ENCODE measurements around the gene FOXN3.
"Not testable (repeated sequence)": the region's sequence is repeated elsewhere in the genome, so short reads cannot be mapped to it uniquely, and the experiment has no call there.

FOXN3 gene

DNA sequence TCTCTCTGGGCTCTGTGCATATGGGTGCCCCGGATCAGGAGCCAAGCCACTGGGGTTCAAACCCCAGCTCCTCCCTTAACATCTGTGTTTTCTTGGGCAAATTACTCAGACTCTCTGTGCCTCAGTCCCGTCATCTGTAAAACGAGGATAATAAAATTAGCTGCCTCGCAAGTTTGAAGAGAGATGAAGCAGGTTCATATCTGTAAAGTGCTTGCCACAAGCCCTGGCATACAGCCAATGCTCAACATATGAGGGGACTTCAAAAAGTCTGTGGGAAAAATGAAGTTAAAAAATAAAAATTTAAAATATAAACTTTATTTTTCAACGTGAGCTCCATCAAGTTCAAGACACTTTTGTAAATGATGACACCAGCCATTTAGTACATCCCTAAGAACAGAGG is 276.7 kb downstream of the FOXN3 start:
- no peak for DNase-seq (ENCODE audit: low read depth in 1 of 2, low spot score in 1 of 2)

DNA sequence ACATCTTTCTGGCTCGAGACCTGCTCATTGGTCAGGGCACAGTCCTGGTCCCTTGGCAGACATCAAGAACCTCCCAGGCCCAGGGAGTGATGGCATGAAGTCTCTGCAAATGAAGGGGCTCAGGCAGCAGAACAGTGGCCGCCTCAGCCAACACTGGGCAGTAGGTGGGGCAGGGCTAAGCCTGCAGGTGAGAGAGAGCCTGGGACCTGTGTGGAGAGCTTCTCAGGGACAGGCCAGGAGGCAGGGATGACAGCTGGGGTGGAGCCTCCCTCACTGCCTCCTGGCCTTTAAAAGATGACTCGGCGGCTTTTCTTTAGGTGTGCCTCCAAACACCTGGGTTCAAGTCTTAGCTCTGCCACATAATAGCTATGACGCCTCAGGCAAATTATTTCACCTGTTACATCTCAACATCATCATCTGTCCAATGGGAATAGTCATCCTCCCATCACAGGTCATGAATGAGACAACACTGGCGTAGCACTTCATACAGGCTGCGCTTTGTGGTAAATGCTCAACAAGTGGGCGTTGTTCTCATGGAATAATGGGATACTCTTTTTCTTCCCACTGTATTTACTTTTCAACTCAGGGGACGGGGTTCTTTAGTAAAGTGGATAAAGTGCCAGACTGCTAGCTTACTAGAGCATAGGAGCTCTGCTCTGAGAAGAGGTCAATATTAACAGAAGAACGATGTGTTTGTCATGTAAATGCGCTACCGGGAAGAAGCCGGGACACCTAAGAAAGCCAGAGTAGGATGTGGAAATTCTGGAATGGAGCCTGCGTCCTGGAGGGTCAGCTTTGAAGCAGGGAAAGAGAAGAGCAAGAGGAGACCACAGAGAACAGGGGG is 277.4 kb downstream of the FOXN3 start:
- no peak for DNase-seq (ENCODE audit: low read depth in 1 of 2, low spot score in 1 of 2)

DNA sequence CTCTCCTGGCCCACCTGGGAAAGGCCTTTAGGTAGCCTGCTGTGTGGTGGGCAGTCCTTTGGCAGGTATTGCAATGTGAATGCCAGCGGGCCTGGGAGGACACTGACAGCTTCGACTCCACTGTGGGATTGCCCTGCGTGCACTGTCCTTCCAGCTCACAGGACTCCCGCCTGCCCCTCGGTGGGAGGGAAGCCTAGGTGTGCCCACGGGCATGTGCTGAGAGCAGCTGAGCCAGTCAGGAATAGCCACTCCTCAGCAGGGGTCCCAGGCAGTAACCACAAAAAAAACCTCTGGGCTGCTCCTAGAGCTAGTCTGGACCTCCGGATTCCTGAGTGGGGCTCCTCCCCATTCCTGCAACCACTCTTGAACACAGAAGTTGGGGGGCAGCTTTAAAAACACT is 278.2 kb downstream of the FOXN3 start:
- DNase-seq (ENCODE audit: low read depth in 1 of 2, low spot score in 1 of 2) = no peak

GRCh38 chr14:89137526-89138163 is 279.4 kb downstream of the FOXN3 start:
- no peak for DNase-seq (ENCODE audit: low read depth in 1 of 2, low spot score in 1 of 2)

DNA sequence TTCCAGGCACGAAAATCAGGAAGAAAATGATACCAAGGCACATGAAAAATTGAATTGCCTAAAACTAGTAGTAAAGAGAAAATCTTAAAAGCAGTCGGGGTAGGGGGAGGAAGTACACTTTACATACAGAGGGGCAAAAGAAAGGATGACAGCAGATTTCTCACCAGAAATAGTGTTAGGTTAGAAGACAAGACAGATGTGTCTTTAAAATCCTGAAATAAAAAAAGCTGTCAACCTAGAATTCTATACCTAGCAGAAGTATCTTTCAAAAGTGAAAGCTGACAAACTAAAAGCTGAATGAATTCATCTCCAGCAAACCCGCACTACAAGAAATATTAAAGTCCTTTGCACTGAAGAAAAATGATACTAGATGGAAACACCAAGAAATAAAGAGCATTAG is 280.4 kb downstream of the FOXN3 start:
- DNase-seq (ENCODE audit: low read depth in 1 of 2, low spot score in 1 of 2) = no peak

DNA sequence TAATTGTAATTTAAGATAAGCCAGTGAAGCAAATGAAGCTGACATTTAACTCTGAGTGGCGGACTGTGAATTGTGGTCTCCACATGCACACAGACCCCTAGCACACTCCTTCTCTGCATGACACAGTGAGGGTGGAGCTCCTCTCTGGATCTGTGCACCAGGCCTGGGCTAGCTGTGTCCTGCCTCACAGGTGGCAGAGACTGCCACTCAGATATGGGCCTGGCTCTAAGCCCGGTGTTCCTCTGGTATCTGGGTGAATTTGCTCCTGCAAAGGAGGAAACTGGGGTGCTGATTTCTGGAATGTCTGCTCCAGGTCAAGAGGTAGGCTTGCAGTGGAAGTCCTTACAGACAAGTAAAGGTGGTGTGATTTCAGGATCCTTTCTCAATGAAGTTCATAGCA is 282.4 kb downstream of the FOXN3 start:
- no peak for DNase-seq (ENCODE audit: low read depth in 1 of 2, low spot score in 1 of 2)

DNA sequence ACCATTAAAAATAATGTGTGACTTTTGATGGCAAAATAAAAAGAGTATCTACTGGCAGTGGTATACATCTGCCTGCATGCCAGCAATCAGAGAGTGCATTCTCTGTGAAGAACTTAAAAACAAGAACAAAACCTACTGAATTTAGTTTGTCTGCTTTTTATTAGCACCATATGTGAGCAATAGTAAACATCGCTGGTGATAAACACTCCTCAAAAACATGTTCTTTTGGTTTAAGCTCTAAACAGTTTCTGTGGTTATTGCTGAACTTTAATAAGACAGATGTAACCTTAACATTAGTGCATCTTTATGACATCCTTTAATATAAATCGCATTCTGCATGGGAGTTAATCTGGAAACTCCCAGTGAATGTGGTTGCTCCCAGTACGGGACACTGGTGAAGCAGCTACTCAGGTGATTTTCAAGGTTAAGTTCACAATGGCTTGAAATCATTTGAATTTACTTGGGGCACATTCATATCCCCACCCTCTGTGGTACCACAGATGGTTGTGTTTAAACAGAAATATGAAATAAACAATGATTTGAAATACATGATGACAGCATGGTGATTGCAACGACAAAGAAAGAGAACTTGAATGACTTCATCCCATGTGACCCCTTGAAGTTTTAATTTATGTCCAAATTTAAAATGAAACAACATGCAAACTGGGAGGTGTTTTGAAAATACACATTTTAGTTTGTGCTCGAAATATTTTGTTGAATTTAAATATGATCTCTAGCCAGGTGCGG is 285.9 kb downstream of the FOXN3 start:
- DNase-seq (ENCODE audit: low read depth in 1 of 2, low spot score in 1 of 2) = no peak

DNA sequence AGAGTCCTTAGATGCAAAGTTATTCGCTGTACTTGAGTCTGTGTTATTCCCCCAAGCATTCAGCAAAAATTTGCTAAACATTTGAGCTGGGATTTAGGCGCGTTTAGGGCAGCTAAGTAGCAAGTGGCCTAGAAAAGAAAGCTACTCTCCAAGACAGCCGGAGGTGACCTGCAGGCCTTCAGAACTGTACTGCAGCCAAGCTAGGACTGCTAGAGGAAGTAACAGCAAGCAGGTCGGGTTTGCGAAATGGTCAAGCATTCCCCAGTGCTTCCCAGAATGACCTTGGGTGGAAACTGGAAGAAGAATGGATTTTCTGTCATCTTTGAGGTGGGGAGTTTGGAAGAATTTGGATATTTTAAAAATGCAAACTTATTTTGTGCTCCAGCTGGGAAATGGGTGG is 287.5 kb downstream of the FOXN3 start:
- DNase-seq (ENCODE audit: low read depth in 1 of 2, low spot score in 1 of 2) = no peak

DNA sequence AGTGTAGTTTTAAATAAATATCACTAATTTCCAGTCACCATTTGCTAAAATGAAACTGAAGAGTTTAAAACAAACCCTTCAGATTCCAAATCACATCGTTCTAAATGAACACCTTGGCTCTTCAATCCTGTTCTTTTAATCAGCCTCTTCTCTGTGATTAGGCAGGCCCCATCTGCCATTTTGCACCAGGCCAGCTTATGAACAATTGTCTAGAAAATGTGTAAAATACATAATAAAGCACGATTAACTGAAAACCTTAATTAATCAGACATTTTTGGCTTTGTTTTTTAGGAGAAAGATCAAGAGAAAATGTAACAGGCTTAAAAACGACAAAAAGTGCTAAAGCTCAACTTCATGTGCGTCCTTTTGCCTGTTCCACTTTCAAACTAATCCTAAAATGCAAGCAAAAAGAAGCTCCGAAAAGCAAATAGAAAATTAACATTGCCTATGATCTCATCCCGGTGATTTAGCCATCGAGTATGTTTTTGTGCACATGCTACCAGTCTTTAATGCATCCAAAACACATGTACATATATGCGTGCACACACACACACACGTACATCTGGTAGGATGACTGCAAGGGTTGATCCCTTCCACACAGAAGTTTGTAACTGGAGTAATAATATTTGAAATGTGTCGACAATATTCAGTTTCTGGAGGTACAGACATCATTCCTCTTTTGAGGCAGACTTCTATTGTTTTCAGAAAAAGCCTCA is 288.6 kb downstream of the FOXN3 start:
- no peak for DNase-seq (ENCODE audit: low read depth in 1 of 2, low spot score in 1 of 2)

DNA sequence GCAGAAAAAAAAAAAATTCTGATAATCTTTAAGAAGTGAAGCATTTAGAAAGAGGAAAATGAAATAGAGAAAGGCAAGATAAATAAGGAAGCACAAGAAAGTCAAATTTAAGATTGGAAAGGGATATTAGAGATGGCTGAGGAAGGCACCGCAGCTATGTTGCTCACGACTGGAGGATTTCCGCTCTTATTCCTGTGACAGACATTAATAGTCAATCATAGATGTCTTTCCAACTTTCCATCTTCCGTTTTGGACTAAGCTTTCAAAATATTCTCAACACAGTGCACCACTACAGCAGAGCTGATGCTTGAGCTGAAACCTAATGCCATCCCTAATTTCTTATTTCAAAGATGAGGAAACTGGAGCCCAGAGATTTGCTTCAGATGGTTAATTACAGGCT is 290.6 kb downstream of the FOXN3 start:
- DNase-seq (ENCODE audit: low read depth in 1 of 2, low spot score in 1 of 2) = no peak

DNA sequence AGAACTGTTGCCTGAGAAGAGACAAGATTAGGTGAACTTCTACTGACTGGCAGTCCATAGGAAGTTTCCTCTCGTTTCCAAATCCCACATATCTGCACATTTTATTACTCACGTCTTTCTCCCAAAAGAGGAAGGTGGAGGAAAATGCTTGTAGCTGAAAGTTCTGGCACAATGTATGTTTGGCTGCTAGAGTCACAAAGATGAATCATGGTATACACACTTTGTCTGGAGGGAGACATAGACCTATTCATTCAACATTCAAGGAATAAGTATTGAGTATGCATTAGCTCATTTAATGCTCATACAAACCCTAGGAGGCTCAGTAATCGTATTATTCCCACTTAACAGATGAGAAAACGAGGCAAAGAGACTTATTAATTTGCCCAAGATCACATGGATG is 291.8 kb downstream of the FOXN3 start:
- no peak for DNase-seq (ENCODE audit: low read depth in 1 of 2, low spot score in 1 of 2)

DNA sequence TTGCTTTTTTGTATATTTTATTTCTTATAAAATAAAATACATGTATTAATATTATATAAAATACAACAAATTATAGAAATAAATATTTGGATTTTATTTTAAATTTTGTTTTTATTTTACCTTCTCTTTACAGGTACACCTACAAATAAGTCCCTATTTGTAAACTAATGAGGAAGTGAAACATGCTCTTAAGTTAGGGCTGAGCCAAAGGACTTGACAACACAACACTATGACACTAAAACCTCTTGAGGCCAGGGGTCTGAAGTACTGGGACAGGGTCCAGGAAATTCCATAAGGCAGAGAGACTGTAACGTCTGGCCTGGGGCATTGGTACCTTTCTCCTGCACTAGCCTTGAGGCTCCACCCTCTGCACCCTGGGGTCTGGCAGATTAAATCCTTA is 293.2 kb downstream of the FOXN3 start:
- no peak for DNase-seq (ENCODE audit: low read depth in 1 of 2, low spot score in 1 of 2)

GRCh38 chr14:89123215-89123614 is 293.8 kb downstream of the FOXN3 start:
- DNase-seq (ENCODE audit: low read depth in 1 of 2, low spot score in 1 of 2) = no peak

GRCh38 chr14:89121968-89122620 is 294.9 kb downstream of the FOXN3 start:
- no peak for DNase-seq (ENCODE audit: low read depth in 1 of 2, low spot score in 1 of 2)

- DNase-seq (ENCODE audit: low read depth in 1 of 2, low spot score in 1 of 2) = no peak
Observed at GRCh38 chr14:89117012-89117411, 300.0 kb downstream of the FOXN3 start.

DNA sequence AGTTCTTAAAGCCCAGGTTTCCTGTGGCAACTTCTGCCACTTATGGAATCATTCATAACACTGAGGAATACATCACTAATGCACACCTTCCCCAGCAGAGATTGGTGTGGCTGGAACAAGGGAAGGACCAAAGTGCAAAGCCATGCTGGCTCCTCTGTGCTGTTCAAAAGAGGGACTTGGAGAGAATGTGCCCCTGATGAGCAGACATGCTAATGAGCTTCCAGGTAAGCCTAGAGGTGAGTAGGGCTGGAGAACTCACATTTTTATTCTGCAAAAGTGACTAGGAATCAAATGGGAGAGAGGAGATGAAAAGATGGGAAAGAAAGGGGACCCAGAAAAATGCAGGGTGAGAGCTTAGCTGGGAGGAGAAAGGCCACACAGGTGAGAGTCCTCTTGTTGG is 302.9 kb downstream of the FOXN3 start:
- no peak for DNase-seq (ENCODE audit: low read depth in 1 of 2, low spot score in 1 of 2)

- DNase-seq (ENCODE audit: low read depth in 1 of 2, low spot score in 1 of 2) = no peak
Observed at GRCh38 chr14:89112720-89113119, 304.3 kb downstream of the FOXN3 start.

DNA sequence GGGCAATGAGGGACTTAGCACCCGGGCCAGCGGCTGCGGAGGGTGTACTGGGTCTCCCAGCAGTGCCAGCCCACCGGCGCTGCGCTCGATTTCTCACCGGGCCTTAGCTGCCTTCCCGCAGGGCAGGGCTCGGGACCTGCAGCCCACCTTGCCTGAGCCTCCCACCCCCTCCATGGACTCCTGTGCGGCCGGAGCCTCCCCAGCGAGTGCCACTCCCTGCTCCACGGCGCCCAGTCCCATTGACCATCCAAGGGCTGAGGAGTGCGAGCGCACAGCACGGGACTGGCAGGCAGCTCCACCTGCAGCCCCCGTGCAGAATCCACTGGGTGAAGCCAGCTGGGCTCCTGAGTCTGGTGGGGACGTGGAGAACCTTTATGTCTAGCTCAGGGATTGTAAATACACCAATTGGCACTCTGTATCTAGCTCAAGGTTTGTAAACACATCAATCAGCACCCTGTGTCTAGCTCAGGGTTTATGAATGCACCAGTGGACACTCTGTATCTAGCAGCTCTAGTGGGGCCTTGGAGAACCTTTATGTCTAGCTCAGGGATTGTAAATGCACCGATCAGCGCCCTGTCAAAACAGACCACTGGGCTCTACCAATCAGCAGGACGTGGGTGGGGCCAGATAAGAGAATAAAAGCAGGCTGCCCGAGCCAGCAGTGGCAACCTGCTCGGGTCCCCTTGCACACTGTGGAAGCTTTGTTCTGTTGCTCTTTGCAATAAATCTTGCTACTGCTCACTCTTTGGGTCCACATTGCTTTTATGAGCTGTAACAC is 305.1 kb downstream of the FOXN3 start:
- DNase-seq (ENCODE audit: low read depth in 1 of 2, low spot score in 1 of 2) = not testable (repeated sequence)

DNA sequence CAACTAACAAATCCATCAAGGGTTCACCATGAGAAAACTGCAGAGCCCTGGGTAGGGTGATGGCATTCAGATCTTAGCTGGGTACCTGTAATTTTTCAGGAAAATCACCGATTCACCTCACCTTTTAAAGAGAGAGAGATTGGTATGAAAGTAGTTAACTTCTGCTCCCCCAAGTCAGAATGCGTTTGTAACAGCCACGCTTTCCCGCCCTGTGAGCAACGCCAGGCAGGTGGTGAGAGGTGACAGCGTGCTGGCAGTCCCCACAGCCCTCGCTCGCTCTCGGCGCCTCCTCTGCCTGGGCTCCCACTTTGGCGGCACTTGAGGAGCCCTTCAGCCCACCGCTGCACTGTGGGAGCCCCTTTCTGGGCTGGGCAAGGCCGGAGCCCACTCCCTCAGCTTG is 305.8 kb downstream of the FOXN3 start:
- not testable (repeated sequence) for DNase-seq (ENCODE audit: low read depth in 1 of 2, low spot score in 1 of 2)

GRCh38 chr14:89110110-89110509 is 306.9 kb downstream of the FOXN3 start:
- DNase-seq (ENCODE audit: low read depth in 1 of 2, low spot score in 1 of 2) = no peak

Data from activated CD4-positive, alpha-beta T cell treated with anti-CD3 and anti-CD28 coated beads, Interleukin-2, amount 50 U/mL, for 24 hours (primary cell).